ENCODE data around the gene BRPF1.

BRPF1 gene, protein sequence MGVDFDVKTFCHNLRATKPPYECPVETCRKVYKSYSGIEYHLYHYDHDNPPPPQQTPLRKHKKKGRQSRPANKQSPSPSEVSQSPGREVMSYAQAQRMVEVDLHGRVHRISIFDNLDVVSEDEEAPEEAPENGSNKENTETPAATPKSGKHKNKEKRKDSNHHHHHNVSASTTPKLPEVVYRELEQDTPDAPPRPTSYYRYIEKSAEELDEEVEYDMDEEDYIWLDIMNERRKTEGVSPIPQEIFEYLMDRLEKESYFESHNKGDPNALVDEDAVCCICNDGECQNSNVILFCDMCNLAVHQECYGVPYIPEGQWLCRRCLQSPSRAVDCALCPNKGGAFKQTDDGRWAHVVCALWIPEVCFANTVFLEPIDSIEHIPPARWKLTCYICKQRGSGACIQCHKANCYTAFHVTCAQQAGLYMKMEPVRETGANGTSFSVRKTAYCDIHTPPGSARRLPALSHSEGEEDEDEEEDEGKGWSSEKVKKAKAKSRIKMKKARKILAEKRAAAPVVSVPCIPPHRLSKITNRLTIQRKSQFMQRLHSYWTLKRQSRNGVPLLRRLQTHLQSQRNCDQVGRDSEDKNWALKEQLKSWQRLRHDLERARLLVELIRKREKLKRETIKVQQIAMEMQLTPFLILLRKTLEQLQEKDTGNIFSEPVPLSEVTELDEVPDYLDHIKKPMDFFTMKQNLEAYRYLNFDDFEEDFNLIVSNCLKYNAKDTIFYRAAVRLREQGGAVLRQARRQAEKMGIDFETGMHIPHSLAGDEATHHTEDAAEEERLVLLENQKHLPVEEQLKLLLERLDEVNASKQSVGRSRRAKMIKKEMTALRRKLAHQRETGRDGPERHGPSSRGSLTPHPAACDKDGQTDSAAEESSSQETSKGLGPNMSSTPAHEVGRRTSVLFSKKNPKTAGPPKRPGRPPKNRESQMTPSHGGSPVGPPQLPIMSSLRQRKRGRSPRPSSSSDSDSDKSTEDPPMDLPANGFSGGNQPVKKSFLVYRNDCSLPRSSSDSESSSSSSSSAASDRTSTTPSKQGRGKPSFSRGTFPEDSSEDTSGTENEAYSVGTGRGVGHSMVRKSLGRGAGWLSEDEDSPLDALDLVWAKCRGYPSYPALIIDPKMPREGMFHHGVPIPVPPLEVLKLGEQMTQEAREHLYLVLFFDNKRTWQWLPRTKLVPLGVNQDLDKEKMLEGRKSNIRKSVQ (N-terminal part only)

DNA sequence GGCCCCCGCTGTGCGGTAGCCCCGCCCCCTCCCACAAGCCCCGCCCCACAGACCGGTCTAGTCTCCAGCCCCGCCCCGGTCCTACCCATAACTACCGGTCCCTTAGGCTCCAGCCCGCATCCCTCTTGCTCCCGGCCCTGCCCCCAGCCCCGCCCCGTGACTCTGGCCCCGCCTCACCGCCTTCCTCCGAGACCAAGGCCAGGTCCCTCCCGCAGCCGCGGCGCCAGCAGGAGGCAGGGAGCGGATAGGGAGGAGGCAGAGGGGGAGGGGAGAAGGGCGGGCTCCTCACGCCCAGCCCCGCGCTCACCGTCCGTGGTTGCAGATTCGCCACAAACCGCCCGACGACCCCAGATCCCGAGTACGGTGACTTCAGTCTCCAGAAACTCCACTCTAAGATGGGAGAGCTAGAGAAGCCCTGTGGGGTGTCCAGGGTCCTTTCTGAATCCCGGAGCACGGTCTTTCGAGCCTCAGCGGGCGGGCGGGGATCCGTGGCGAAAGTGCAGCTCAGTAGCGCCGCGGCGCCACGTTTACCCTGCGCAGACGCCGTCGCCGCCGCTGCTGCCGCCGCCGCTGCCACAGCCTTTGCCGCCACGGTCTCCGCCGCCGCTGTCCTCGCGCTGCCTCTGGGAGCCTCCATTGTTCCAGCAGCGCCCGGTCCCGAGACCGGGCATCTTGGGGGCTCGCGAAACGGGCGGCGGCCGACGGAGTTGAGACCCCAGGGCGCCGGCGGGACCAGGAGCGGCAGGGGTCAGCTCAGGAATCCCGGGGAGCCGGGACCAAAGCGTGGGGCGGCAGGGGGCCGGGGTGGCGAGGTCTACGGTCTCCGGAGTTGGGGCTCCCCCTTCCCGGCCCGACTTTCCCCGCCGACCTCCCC, at the start of gene BRPF1:
BRPF1 (plus strand) TSS at position 530 of the 874 bp plus-strand sequence. CDS start 2,406 bp downstream, outside the sequence.
- DNase-seq: peak; percentile 99

DNA sequence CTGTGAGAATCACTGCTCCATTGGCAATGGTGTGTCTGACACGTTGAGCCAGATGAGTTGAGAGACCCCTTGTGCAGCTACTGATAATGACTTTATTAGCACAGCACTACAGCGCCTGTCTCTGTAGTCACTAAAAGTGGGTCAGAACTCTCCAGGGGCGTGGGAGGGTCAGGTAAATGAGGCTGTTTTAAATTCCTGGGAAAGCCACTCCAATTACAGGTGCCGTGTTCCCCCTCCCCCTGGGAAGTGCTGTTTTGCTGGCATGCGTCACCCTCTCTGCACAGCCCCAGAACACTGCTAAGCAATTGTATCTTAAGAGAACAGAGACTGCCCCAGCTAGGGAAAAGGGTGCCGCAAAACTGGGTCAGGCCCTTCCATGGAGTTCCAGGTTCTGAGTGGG, 49.4 kb upstream of the BRPF1 start:
- DNase-seq: no peak

DNA sequence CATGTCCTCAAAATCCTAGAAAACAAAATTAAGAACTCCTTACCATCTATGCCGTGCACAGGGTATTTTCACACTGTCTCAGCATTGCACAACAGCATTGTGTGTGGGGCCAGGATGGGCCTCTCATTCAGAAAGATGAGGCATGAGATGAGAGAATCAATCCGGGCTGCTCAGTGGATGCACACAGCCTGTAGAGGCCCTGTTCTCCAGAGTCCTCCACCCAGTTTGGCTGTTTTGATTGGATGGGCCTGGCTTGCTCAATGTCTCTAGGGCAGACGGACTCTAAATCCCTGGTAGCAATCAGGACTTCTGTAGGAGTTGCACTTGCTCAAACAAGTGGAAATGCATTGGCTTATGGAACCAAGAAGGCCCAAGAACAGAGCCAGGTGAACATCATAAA, 48.1 kb upstream of the BRPF1 start:
- no peak for DNase-seq

DNA sequence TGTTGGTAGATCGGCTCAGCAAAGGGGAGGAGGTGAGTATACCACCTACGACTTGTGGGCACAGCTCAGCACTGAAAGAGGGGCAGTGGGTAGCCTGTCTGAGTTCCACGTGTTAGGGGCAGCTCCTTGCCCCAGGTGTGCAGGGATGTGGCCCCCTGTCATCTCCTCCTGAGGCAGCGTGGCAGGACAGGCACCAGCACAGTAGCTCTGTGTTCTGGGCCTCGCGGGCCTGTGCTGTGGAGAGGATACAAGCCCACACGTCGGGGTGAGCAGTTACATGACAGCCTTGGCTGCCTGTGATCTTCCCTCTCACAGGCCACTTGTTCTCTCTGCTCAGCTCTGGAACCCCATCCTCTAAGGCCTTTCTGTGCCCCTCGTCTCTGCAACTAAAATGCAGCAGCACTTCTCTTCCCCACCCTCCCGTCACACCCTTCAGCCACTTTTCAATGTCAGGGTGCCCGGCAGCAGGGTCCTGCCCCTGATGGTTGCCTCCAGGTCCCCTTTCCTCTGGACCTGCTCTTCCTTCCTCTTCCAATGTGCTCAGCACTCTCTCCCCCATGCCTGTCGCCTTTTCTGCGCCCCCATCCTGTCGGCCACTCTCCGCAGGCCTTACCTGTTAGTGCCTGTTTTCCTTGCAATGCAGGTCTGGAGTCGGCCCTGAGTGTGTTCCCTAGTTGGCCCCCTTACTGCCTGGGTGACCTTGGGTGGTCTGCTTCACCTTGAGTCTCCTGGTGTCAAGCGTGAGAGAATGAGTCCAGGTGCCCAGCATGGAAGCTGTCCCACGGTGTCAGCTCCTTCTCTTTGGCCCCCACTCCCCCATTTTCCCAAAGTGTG, 46.1 kb upstream of the BRPF1 start:
- DNase-seq: no peak

DNA sequence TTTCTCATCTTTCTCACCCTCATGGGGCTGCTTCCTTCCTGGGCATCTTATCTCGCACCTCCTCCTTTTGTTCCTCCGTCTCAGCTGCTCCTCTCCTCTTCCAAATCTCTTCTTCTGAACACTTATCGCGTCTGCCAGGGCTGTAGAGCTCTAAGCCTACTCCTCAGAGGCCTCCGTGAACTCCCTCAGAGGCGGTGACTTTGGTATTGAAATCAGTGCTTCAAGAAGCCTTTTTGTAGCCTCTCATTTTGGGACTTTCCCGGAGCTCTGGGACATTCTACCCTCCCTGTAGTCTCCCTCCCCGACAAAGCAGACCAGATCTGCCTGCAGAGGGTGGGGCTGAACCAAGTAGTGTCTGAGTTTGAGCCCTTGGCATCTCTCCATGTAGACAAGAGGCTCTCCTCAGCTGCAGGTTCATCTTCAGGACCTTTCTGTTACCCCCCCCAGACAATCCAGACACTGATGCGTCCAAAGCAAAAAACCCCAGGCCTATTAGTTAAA, 45.4 kb upstream of the BRPF1 start:
- DNase-seq: no peak

DNA sequence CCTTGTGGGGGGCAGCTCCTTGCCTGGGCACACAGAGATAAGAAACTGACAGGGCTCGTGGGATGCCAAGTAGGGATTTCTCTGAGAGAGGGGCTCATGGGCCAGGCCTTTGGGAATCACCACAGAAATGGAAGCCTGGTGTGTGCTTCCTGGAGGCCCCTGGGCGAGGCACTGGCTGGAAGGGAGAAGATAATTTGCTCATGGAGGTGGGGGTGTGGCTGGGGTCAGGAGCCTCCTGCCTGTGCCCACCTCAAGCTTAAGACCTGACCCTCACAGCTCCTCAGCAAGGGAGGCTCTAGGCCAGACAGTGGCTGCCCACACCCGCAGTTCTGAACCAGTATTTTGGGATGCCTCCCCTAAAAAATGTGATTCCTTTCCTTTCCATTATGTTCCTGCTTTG, 44.8 kb upstream of the BRPF1 start:
- no peak for DNase-seq

DNA sequence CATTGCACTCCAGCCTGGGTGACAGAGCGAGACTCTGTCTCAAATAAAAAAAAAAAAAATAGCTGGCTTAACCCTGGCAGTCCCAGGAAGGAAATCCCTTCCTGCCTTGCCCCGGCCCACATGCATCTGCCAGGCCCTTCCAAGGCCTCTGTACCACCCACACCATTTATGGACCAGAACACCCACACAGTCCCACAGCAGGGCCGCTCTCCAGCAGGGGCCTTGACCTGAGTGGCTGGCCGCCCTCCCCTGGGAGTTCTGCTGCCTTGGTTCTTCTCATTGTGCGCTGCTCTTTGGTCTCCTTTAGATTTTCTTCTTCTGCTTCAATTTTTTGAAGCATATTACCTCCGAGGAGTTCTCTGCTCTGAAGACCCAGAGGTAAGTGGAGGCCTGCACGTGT, 44.0 kb upstream of the BRPF1 start:
- no peak for DNase-seq

DNA sequence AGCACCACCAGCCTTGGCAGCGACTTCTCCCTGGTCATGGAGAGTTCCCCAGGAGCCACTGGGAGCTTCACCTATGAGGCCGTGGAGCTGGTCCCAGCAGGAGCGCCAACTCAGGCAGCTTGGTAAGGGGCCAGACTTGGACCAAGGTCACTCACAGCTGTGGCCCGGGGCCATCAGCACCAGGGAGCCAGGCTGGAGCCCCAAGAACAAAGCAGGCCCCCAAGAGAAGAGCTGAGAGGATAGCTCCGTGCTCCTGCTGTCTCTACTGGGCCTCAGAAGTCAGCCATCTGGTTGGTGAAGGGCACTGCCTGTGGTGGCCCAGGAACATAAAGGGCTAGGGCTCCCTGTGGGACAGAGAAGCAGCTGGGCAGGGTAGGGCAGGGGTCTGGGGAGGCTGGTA, 42.6 kb upstream of the BRPF1 start:
- no peak for DNase-seq

DNA sequence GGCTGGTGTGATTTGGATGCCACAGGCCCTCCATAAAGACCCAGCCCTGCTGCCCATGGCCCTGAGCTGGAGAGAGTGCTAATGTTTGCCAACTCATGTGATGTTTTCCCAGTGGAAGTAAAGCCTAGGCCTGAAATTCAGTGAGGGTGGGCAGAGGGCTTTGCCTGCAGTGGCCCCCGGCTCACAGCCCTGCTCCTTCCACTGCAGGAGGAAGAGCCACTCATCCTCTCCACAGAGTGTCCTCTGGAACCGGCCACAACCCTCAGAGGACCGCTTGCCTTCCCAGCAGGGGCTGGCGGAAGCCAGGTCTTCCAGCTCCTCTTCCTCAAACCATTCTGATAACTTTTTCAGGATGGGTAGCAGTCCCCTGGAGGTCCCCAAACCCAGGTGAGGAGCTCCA, 41.8 kb upstream of the BRPF1 start:
- no peak for DNase-seq

DNA sequence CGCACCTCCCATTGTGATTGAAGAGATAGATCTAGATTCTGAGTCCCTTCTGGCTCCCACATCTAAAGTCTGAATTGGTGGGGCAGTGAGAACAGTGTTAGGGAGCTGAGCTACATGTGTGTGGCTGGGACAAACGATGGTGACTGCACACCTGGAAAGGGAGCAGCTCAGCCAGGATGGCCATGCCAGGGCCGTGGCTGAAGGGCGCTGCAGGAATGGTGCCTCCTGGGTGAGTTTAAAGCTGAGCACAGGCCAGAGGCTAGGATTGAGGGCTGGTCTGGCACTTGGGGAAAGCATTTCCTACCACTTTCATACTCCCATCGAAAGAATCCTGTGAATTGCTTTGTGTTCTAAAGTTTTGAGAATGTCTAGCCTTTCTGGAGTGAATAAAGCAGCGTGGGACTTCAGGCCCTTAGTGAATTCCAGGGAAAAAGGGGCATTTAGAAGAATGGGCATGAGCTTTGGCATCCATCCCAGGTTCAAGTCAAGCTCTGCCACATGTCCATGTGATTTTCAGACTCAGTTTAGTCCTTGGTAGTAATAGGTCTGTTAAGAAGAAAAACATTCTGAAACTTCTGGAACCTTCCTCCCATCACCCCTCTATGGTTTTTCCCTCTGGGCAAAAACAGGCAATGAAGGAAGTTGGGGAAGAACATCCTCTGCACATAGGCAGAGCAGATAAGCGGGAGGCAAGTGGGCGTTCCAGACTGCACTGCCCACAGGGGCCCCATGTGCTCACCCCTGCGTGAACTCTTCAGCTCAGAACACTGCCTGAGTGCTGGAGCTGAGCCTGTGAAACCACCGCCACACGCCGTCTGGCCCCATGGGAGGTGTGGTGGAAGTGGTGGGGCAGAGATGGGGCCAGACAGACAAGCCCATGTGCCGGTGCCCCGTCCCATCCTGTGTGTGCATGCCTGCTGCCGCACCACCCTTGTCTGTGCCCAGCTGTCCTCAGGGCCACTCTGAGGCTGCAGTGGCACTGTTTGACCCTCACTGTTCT, 40.8 kb upstream of the BRPF1 start:
- no peak for DNase-seq

DNA sequence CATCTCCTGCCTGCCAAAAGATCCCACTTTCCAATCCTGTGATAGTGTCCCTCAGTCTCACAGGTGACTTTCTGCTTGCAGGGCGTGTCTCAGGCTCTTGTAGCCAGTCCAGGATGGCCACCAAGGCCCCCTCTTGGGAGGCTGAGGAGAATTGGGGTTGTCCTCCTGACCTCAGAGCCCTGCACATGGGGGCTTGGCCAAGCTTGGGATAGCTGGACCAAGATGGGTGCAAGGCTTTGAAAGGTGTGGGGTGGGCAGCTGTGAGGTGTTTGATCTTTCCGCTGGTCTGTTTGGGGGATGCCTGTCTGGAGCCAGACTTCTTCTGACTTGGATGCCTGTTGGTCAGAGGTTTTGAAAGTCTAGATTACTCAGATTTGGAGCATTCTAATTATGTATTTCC, 39.9 kb upstream of the BRPF1 start:
- DNase-seq: no peak

DNA sequence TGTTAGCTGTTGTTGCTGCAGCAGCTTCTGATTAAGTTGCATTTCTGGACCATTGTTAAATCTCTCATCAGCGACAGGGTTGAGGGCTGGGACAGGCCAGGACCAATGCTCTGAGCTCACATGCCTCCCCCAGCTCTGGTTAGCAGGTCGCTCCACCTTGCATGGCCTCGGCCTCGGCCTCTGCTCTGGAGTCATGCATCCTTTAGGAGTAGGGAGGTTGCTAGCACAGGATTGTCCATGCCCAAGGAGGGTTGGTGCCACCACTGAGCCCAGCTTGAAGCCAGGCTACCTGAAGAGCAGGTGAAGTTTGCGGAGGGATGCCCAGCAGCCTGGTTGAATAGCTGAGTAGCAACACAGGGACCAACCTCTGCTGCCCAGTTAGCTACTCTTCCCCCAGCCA, 39.1 kb upstream of the BRPF1 start:
- no peak for DNase-seq

DNA sequence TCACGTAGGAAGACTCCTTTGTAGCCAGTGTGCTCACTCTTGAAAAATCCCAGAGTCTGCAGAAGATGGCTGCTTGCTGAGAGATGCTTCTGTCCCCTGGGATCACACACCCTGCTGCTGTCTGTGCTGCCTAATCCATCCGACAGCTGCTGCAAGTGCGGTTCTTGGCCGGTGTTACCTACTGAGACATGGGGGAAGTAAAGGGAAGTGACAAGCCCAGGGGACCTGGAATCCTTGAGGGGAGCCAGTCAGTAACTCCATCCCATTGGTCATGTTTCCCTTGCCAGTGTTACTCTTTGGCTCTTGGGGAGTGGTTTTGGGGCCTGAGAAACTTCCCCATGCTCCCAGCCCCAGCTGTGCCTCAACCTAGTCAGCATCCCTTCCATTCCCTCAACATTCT, 36.2 kb upstream of the BRPF1 start:
- no peak for DNase-seq

DNA sequence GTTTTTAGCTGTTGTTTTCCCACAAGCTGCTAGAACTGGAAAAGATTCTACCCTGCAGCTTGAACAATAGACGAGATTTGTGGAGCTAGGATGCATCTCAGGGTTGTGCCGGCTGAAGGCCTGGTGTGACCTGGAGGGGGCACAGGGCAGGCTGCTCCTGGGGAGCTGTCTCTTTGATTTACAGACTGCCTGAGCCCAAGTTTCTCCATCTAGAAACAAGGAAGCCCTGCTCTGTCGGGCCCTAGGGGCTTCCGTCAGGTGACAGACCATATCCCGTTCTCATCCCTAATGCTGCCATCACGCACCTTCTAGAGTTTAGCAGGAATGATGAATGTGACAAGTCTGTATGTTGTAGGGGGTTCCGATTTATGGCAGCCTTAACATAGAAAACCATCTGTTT, 35.8 kb upstream of the BRPF1 start:
- no peak for DNase-seq

DNA sequence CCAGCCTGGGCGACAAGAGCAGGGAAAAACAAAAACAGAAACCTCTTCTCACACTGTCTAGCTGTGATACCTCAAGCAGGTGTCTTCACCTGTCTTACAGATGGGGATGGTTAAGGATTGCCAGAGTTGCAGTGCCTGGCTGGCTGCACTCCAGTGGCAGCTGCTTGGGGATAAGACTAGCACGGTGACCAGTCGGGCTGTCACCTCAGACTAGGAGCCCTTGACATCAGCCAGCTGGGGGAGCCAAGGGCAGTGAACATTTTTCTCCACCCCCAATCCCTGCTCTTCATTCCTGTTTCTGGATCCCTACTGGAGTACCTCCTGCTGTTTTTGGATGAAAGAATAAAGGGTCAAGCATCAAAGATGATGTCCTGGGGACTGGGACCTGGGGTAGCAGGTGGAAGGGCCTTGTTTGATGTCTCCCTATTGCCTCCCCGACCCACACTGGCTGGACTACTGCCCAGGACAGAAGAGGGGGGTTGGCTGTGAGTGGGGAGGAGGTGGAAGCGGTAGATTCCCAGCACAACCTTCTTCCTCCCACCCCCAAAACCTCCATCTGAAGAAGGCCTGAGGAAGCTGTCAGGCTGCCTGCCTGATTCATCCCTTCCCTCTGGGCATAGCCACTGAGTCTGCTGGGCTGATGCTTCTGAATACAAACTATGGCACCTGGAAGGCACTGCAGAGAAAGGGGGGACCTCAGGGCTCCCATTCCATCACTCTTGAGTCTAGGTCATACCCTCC, 34.9 kb upstream of the BRPF1 start:
- no peak for DNase-seq

DNA sequence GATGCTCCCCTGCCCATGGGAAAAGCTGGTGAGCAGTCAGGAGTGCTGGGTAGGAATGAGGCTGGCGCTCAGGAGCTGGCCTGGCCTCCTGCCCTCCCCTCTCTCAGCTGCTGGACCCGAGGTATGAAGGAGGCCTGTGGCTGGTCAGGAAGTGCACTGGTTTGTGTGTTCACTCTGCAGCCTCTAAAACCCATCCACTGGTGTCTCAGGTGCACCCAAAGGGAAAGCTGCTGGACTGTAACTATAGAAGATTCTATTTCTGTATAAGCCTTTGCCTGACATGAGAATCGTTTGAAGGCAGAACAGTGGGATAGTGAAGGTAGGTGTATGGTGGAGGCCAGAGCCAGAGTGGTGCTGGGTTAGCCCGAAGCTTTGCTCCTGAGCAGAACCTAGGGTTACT, 33.6 kb upstream of the BRPF1 start:
- no peak for DNase-seq

DNA sequence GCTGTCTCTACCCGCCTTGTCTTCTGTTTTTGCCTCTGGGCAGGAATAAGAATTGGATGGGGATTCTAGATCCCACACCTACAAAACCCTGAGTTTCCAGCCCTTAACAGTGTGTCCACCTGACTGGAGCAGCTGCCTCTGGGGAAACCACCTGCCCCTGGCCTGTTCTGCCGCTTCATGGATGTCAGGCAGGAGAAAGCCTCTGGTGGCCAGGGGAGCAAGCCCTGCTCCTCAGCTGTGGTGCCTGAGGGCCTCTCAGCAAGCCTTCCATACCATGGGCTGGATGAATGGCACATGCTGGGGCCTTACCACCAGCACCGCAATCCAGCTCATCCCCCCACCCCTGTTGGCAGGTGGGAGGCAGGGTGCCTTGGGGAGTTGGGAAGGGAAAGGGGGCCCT, 33.2 kb upstream of the BRPF1 start:
- DNase-seq: no peak

DNA sequence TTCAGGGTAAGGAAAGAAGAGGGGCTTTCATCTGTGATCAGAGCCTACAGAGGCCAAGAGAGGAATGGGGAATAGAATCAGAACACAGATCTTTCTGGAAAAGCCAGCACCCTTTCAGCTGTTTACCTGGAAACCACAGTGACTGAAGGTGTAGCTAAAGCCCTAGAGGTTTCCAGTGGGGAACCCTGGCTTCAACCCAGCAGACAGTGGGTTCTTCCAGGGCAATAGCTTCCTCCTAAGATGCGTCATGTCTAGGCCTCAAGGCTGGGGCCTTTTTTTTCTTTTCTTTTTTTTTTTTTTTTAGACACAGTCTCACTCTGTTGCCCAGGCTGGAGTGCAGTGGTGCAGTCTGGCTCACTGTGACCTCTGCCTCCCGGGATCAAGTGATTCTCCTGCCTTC, 31.0 kb upstream of the BRPF1 start:
- no peak for DNase-seq

DNA sequence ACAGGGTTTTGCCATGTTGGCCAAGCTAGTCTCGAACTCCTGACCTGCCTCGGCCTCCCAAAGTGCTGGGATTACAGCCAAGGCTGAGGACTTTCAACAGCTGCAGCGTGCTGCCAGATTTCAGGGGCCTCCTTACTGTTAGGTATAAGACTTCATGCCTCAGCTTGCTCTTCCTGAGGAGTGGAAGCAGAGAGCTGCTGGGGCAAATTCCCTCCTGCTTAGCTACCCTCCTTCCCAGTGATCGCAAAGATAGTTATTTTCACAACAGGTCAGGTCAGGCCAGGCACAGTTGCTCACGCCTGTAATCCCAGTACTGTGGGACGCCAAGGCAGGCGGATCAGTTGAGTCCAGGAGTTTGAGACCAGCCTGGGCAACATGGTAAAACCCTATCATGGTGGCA, 30.5 kb upstream of the BRPF1 start:
- DNase-seq: no peak

All from activated naive CD4-positive, alpha-beta T cell treated with anti-CD3 and anti-CD28 coated beads, Interleukin-2, amount 50 U/mL, for 16 hours (primary cell).